IMR-90 (cell line): ENCODE data around the gene ABCB6. TPM values are rescaled to one million over a fixed set of nuclear protein-coding genes. Genes with fewer than 3 reads are reported as not detected.

Experiments used
- ATAC-seq: fragments of 200-7000 bp; cut with Tn5 transposase; 2 replicates; pipeline ENCODE4 v1.9.1; 2020; ENCODE audit warnings: low read depth, mild to moderate bottlenecking, moderate library complexity
- BruUV-seq: library from RNA; stranded (reverse); fragments of 400-500 nt; replicated peaks from 2 replicates; lab custom pipeline; 2021; lab: Mats Ljungman, UMichigan
- CTCF ChIA-PET: fragments of 300-600 bp; formaldehyde crosslinking; extraction: SDS; loops from one replicate; lab custom pipeline; 2021; ENCODE audit warnings: antibody characterized with exemption; lab: Yijun Ruan, JAX
- POLR2A ChIA-PET: fragments of 300-600 bp; sonication (Branson Sonifier 250); formaldehyde crosslinking; loops from one replicate; lab custom pipeline; 2022; ENCODE audit warnings: antibody characterized with exemption; ENCODE audit not compliant: unreplicated experiment; lab: Charles Lee
- DNase-seq: peaks from one replicate; pipeline ENCODE4 v3.0.0; 2013
- H2AFZ ChIP-seq: replicated peaks from 2 replicates; pipeline ENCODE3; 2013; ENCODE audit warnings: low read length, mild to moderate bottlenecking; ENCODE audit not compliant: poor library complexity
- H2AK5ac ChIP-seq: 2 replicates; pipeline ENCODE4 v1.6.1; 2013; ENCODE audit warnings: low read depth, low read length, inconsistent platforms
- H2AK9ac ChIP-seq: replicated peaks from 2 replicates; pipeline ENCODE3; 2013; ENCODE audit warnings: mild to moderate bottlenecking, low read depth, low read length, moderate library complexity; ENCODE audit not compliant: poor library complexity
- H2BK120ac ChIP-seq: 2 replicates; pipeline ENCODE4 v1.6.1; 2013; ENCODE audit warnings: low read depth, low read length, inconsistent platforms
- H2BK15ac ChIP-seq: 3 replicates; pipeline ENCODE4 v1.6.1; 2013; ENCODE audit warnings: low read depth, low read length, inconsistent platforms
- H2BK20ac ChIP-seq: 2 replicates; pipeline ENCODE4 v1.6.1; 2013; ENCODE audit warnings: low read depth, mild to moderate bottlenecking, inconsistent platforms, low read length, moderate library complexity
- H2BK5ac ChIP-seq: 2 replicates; pipeline ENCODE4 v1.6.1; 2013; ENCODE audit warnings: mild to moderate bottlenecking, low read depth, low read length, inconsistent platforms; ENCODE audit not compliant: poor library complexity, severe bottlenecking
- H3K14ac ChIP-seq: replicated peaks from 2 replicates; pipeline ENCODE4 v1.6.1; 2013; ENCODE audit warnings: low read depth, low read length, inconsistent platforms
- H3K18ac ChIP-seq: 2 replicates; pipeline ENCODE4 v1.6.1; 2013; ENCODE audit warnings: low read depth, low read length, control low read depth
- H3K23ac ChIP-seq: 2 replicates; pipeline ENCODE4 v1.6.1; 2013; ENCODE audit warnings: low read depth, low read length, inconsistent platforms
- H3K27ac ChIP-seq: 2 replicates; pipeline ENCODE4 v1.5.1; 2013; ENCODE audit warnings: mild to moderate bottlenecking, control low read depth, low read length; ENCODE audit not compliant: insufficient read depth
- H3K27me3 ChIP-seq: 2 replicates; pipeline ENCODE4 v1.6.1; 2013; ENCODE audit warnings: low read length; ENCODE audit not compliant: control insufficient read depth, insufficient read depth
- H3K36me3 ChIP-seq: 2 replicates; pipeline ENCODE4 v1.6.1; 2013; ENCODE audit warnings: low read length, mixed read lengths; ENCODE audit not compliant: control insufficient read depth, insufficient read depth
- H3K4ac ChIP-seq: 2 replicates; pipeline ENCODE4 v1.6.1; 2013; ENCODE audit warnings: low read depth, low read length, inconsistent platforms
- H3K4me1 ChIP-seq: 2 replicates; pipeline ENCODE4 v1.6.1; 2013; ENCODE audit warnings: low read length, mixed read lengths; ENCODE audit not compliant: control insufficient read depth, insufficient read depth
- H3K4me2 ChIP-seq: 2 replicates; pipeline ENCODE4 v1.6.1; 2013; ENCODE audit warnings: low read depth, mild to moderate bottlenecking, control low read depth, low read length, moderate library complexity
- H3K4me3 ChIP-seq: 2 replicates; pipeline ENCODE4 v1.5.1; 2013; ENCODE audit warnings: low read depth, mild to moderate bottlenecking, control low read depth, low read length, moderate library complexity; ENCODE audit not compliant: insufficient read depth
- H3K56ac ChIP-seq: 2 replicates; pipeline ENCODE4 v1.6.1; 2013; ENCODE audit warnings: low read length, inconsistent platforms; ENCODE audit not compliant: insufficient read depth; ENCODE audit errors: extremely low read depth
- H3K79me1 ChIP-seq, 2 experiments: 2 replicates each; pipeline ENCODE4 v1.6.1; 2013; ENCODE audit warnings: low read length in 2 of 2, inconsistent platforms in 1 of 2, low read depth in 1 of 2
- H3K9ac ChIP-seq: 2 replicates; pipeline ENCODE4 v1.6.1; 2013; ENCODE audit warnings: low read depth, low read length, control low read depth
- H3K9me1 ChIP-seq: 2 replicates; pipeline ENCODE4 v1.6.1; 2013; ENCODE audit warnings: low read length, inconsistent platforms; ENCODE audit not compliant: insufficient read depth
- H3K9me3 ChIP-seq: 2 replicates; pipeline ENCODE4 v1.6.1; 2013; ENCODE audit warnings: low read length; ENCODE audit not compliant: control insufficient read depth, insufficient read depth
- H4K20me1 ChIP-seq: 2 replicates; pipeline ENCODE4 v1.6.1; 2013; ENCODE audit warnings: low read length, inconsistent platforms; ENCODE audit not compliant: insufficient read depth
- H4K5ac ChIP-seq: 2 replicates; pipeline ENCODE4 v1.6.1; 2013; ENCODE audit warnings: mild to moderate bottlenecking, low read depth, low read length, control low read depth
- H4K8ac ChIP-seq, 2 experiments: 2 replicates each; pipeline ENCODE4 v1.6.1; 2013; ENCODE audit warnings: low read depth in 2 of 2, low read length in 2 of 2, control low read depth in 1 of 2, inconsistent platforms in 1 of 2
- H4K91ac ChIP-seq: 2 replicates; pipeline ENCODE4 v1.6.1; 2013; ENCODE audit warnings: low read depth, low read length, inconsistent platforms; ENCODE audit not compliant: insufficient read depth
- FOS ChIP-seq: fragments of 150-350 bp; IDR thresholded peaks from 2 replicates; pipeline ENCODE4 v1.6.1; 2016; ENCODE audit warnings: low read depth, low read length
- POLR2A ChIP-seq: IDR thresholded peaks from 2 replicates; pipeline ENCODE4 v1.6.1; 2012; ENCODE audit warnings: mild to moderate bottlenecking, low read depth, low read length
- RCOR1 ChIP-seq: IDR thresholded peaks from 2 replicates; pipeline ENCODE4 v1.6.1; 2012; ENCODE audit warnings: mild to moderate bottlenecking, low read length, improper control_type of control experiment; ENCODE audit not compliant: insufficient replicate concordance
- WGBS, 2 experiments: methylation state at CpG; one replicate each; pipeline versions ENCODE4 v1.1.5 to v1.1.7; 2013; ENCODE audit warnings: missing lambda C conversion rate in 2 of 2; ENCODE audit not compliant: insufficient read length in 1 of 2; ENCODE audit errors: extremely low coverage in 2 of 2; 5-methylcytosine and 5-hydroxymethylcytosine counted together
- dilution Hi-C: fragments of 300-500 bp; cut with HindIII; formaldehyde crosslinking; loops from one replicate; pipeline ENCODE4 v1.14.3; 2018; ENCODE audit warnings: low sequenced_read_pairs; ENCODE audit not compliant: unreplicated experiment
- in situ Hi-C: fragments of 300-500 bp; cut with MboI; formaldehyde crosslinking; loops from 3 replicates; pipeline ENCODE4 v1.14.3; 2019; ENCODE audit warnings: low sequenced_read_pairs, inconsistent platforms, mixed read lengths
- intact Hi-C: fragments of 100-400 bp; cut with micrococcal nuclease; formaldehyde crosslinking; loops from 2 replicates; pipeline ENCODE4 v1.10.0; 2022
- polyA plus RNA-seq, 3 experiments: library from polyadenylated mRNA; depleted of rRNA; stranded (reverse); fragments of >200 nt; gene quantifications; 2 replicates each; pipeline ENCODE4 v1.2.3, GENCODE V29; 2012; ENCODE audit warnings: low replicate concordance in 1 of 3
- total RNA-seq: library from RNA; depleted of rRNA; stranded (reverse); fragments of >200 nt; gene quantifications from 2 replicates; pipeline ENCODE4 v1.2.3, GENCODE V29; 2012

Gene ABCB6
- total and polyA plus RNA-seq, 2 of the 4 experiments (the other 2 are of a cell fraction), result 12.5 to 24.7 TPM

DNA sequence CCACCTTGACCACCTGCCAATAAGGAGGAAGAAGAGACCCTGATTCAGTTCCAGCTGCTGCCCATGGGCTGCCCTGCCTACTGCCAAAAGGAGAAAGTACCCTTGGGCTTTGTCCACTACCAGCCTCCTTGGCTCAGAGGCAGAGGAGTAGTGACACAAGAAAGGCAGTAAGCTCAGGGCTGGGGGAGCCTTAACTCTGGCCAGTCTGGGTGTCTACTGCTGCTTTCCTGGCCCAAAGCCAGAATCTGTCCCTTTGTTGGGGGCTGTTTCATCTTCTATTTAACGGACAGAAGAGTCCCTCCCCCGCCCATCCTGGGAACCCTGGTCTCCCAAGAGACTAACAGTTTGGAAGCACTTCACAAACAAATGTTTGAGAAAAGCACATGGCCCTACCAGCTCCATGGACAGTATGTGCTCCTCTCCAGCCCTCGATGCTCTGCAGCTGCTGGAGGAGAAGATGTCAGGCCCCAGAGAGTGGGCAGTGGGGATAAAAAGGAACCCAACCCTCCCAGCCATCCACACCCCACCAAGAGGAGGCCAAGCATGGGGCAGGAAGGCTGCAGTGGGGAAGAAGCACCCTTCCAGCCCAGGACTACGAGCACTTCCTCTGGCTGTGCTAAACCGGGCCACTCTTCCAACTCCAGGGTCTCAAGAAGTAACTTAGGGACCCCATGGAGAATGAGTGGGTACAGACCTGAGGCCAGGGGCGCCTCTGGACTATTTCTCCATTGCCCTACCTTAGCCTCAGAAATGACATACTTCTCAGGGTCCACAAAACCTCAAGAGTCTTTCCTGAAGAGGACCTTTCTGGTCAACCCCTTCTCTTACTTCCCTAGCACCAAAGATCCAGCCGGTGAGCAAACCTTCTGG lies 9.5 kb upstream of the ABCB6 start:
- H3K36me3 ChIP-seq, result peaks cover 38% of the 10 kb centered on the region
- H3K9ac ChIP-seq, result peak overlapping the region; percentile 82
- H2AFZ ChIP-seq, result peak overlapping the region; percentile 99
- peaks cover 5% of the 10 kb centered on the region for H3K4me1 ChIP-seq
- no peak overlapping the region for H3K18ac ChIP-seq
- ChIA-PET CTCF (interaction anchor here (0.6 to 1.4 kb wide), 3 partner anchors 50 to 137 kb away, joined by 4 to 8 read pairs (median 5); no protein-coding TSS in a partner anchor), POLR2A (interaction anchor here (0.7 to 1.1 kb wide), 2 partner anchors 16 to 21 kb away, joined by 6 to 18 read pairs; no protein-coding TSS in a partner anchor)
- H3K79me1 ChIP-seq, result peaks cover 46 to 58% of the 10 kb centered on the region in 2 experiments
- peak overlapping the region; percentile 94 for H2AK9ac ChIP-seq
- peak overlapping the region; percentile 79 for H3K4me3 ChIP-seq
- dilution Hi-C loops, result no loop called here
- H2BK120ac ChIP-seq, result no peak overlapping the region
- peak overlapping the region; percentile 71 for H2BK5ac ChIP-seq
- H4K5ac ChIP-seq, result peak overlapping the region; percentile 31
- H3K9me1 ChIP-seq, result peaks cover 8% of the 10 kb centered on the region; the same call in 1 of the 2 replicates
- H4K91ac ChIP-seq, result peak overlapping the region; percentile 68
- peak overlapping the region; percentile 26 to 66; a peak in 2 of 4 replicates for H4K8ac ChIP-seq
- intact Hi-C loops, result no loop called here
- H3K27ac ChIP-seq, result peak overlapping the region; percentile 70
- WGBS, 2 experiments, result 0% methylated on average over 1 of the region's 7 CpGs; no CpG with 5 or more reads in 1 of the 2 experiments
- ATAC-seq, result no peak
- peak overlapping the region; percentile 93 for H3K14ac ChIP-seq
- peak overlapping the region; percentile 87 for H3K23ac ChIP-seq
- TF ChIP-seq FOS (no peak), RCOR1 (no peak), POLR2A (no peak)
- in situ Hi-C loops, result no loop called here
- no peak overlapping the region for H2BK20ac ChIP-seq
- H3K4ac ChIP-seq, result peak overlapping the region; percentile 51
- H2AK5ac ChIP-seq, result peak overlapping the region; percentile 60
- 0 out of 3 replicates have a peak overlapping the region, but pooled peaks have one; percentile 25 for H2BK15ac ChIP-seq
- BruUV-seq, result no TSS peak
- no peaks in the 10 kb centered on the region for H4K20me1 ChIP-seq
- no peak for DNase-seq
- peak overlapping the region; percentile 69; the same call in 1 of the 2 replicates for H3K56ac ChIP-seq
- H3K4me2 ChIP-seq, result peak overlapping the region; percentile 93
- H3K9me3 ChIP-seq, result no peaks in the 10 kb centered on the region
- H3K27me3 ChIP-seq, result no peaks in the 10 kb centered on the region
